Activated CD8-positive, alpha-beta memory T cell treated with anti-CD3 and anti-CD28 coated beads for 48 hours (primary cell): ENCODE measurements around the gene CEACAM8.
"Not testable (repeated sequence)": the region's sequence is repeated elsewhere in the genome, so short reads cannot be mapped to it uniquely, and the experiment has no call there.

Experiments used
- DNase-seq, 3 experiments: peaks; one replicate each; pipeline ENCODE4 v3.0.0-alpha.2; 2020; ENCODE audit warnings: low read depth in 2 of 3, low spot score in 2 of 3

Gene CEACAM8

GRCh38 chr19:42573642-42574041 is 21.1 kb downstream of the CEACAM8 start:
- DNase-seq = no peak

DNA sequence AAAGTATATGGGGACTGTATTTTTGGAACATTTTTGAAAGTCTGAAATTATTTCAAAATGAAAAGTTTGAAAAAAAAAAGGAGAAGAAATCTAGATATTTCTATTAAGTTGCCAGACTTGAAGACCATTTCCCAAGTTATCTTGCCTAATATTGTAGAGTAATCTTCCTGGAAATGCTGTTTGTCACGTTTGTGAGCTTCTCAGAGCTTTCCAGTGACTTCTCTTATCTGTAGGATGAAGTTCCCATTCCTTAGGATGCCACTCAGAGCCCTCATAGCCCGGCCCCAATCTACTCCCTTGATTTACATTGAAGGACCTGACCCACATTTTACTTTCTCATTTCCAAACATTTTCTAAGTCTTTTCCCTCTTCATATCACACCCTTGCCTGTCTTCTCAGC is 23.6 kb downstream of the CEACAM8 start:
- DNase-seq = no peak

DNA sequence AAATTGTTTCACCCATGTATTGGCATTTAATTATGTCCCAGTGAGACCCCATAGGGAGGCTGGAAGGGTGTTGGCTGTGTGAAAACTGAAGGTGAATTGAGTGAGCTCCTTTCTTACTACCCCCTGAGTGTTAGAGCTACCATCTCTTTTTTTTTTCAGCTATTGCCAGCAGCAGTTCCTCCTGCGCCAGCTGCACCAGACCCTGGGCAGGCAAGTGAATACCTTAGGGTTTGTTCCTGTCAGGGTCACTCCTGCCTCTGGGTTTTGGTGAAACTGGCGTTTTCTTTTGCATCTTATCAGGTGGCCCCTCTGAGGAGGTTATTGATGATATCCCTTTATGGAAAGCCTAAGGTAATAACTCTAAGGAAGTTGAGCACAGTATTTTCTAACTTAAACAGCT is 25.5 kb downstream of the CEACAM8 start:
- no peak for DNase-seq

GRCh38 chr19:42568006-42568405 is 26.7 kb downstream of the CEACAM8 start:
- no peak for DNase-seq

- no peak for DNase-seq
These were observed 27.2 kb downstream of the CEACAM8 start for GRCh38 chr19:42567567-42567966.

- DNase-seq = no peak
These were observed 31.1 kb downstream of the CEACAM8 start for GRCh38 chr19:42563352-42564210.

GRCh38 chr19:42561512-42561911 is 33.2 kb downstream of the CEACAM8 start:
- DNase-seq = no peak

GRCh38 chr19:42560731-42561130 is 34.0 kb downstream of the CEACAM8 start:
- DNase-seq = no peak

DNA sequence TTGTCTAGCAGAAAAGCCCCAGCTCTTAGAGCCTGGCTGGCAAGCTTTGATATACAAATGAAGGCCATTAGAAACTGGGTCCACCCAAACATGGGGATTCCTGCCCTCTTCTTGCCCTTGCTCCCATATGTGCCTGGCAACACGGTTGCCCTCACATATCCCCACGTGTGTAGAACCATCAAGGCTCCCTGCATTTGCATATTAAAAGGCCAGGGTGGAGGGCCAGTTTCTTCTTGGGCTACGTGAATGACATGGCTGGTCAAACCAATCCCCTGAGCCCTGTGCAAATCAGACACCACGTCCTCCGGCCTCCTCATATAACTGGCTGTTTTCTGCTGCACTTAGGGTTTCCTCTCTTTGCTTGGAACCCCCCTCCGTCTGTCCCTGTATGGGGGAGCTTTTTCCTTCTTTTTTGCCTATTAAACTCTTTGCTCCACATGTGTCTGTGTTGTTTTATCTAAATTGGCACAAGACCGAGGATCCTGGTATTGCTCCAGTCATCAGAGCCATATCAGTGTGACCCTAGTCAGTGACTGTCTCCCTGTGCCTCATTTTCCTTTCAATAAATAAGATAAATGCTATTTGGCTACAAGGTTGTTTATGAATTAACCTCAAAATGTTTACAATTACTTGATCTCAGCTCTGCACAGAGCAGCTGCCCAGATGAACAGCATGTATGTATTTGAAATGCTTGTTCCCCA is 36.1 kb downstream of the CEACAM8 start:
- DNase-seq = no peak

DNA sequence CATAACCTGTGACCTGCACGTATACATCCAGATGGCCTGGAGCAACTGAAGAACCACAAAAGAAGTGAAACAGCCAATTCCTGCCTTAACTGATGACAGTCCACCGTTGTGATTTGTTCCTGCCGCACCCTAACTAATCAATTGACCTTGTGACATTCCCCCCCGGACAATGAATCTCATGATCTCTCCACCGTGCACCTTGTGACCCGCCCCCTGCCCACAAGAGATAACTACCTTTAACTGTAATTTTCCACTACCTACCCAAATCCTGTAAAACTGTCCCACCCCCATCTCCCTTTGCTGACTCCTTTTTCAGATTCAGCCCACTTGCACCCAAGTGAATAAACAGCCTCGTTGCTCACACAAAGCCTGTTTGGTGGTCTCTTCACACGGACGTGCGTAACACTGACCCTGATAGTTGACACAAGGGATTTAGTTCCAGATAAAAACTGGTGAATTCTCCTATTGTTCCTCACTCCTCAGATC is 37.3 kb downstream of the CEACAM8 start:
- DNase-seq = not testable (repeated sequence)

- DNase-seq = no peak
These were observed 38.9 kb downstream of the CEACAM8 start for GRCh38 chr19:42555801-42556200.

DNA sequence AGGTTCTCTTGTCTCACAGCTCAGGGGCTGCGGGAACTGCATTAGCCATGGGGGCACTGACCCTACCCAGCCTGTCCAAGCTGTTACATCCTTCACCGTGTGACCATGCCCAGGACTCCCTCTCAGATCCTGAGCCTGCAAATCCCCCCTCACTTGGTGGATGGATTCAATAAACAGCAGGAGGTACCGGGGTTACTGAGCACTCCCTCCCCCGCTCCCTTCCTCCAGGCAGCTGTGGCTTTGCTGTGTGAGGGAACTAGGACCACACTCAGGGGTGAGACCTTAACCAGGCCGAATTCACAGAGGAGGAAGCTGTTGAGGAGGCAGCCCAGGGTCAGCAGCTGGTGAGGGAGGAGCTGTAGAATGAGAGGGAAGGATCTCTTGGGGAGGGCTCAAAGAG is 39.4 kb downstream of the CEACAM8 start:
- no peak for DNase-seq

- no peak for DNase-seq
These were observed 40.6 kb downstream of the CEACAM8 start for GRCh38 chr19:42554046-42554575.

DNA sequence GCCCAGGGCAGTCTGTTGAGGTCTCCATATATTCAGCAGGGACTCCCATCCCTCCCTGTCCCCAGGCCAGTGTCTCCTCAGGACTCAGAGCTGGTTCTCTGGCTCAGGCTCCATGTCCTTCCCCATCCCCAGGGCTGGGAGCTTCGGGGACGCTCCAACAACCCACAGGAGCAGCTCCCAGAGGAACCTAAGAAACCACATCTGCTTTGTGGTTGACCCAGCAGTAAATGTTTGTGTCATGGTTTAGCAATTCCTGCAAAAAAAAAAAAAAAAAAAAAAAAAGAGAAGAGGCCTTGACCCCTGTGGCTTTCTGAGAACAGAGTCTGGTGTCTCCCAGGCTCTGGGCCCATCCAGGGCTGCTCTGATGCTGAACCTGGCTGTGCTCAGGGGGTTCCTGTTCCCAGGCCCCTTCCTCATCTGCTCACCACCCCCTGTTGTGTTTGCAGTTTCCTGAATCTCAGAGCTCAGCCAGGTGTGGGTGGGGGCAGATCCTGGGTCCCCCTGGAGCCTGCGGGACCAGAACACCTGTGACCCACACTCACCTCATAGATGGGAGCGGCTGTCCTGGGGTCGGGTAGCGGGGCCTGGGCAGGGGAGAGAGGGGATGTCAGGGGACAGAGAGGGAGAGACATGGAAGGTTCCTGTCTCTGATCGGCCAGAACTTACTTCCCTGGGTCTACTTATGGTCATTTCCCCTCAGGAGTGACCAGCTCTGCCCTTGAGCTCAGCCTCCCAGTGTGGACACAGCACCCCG is 41.3 kb downstream of the CEACAM8 start:
- no peak for DNase-seq

- DNase-seq = no peak
These were observed 42.3 kb downstream of the CEACAM8 start for GRCh38 chr19:42552086-42553065.

- DNase-seq = not testable (repeated sequence)
These were observed 44.2 kb downstream of the CEACAM8 start for GRCh38 chr19:42550521-42550920.

- not testable (repeated sequence) for DNase-seq
These were observed 45.7 kb downstream of the CEACAM8 start for GRCh38 chr19:42549067-42549466.

- no peak for DNase-seq
These were observed 46.2 kb downstream of the CEACAM8 start for GRCh38 chr19:42548552-42548951.

- no peak for DNase-seq
These were observed 46.8 kb downstream of the CEACAM8 start for GRCh38 chr19:42547929-42548328.

GRCh38 chr19:42546831-42547500 is 47.8 kb downstream of the CEACAM8 start:
- DNase-seq = no peak
